H1 (cell line): ENCODE results near the gene DHDDS. TPM values are rescaled to one million over a fixed set of nuclear protein-coding genes. Genes with fewer than 3 reads are reported as not detected.

Source experiments
- ASH2L ChIP-seq: fragments of 200-600, 300-600 bp; sonication (generic); IDR thresholded peaks from one replicate; pipeline ENCODE4 v1.7.1; 2017; ENCODE audit warnings: low read length
- CTBP2 ChIP-seq: IDR thresholded peaks from 2 replicates; pipeline ENCODE4 v1.7.0; 2011; ENCODE audit warnings: borderline replicate concordance, mild to moderate bottlenecking, moderate library complexity, mixed read lengths, low read length; ENCODE audit not compliant: insufficient read depth, insufficient read length
- EGR1 ChIP-seq: IDR thresholded peaks from 2 replicates; pipeline ENCODE4 v1.6.1; 2011; ENCODE audit warnings: low read depth, low read length, borderline replicate concordance
- JUND ChIP-seq: IDR thresholded peaks from 2 replicates; pipeline ENCODE4 v1.6.1; 2011; ENCODE audit warnings: mild to moderate bottlenecking, improper control_type of control experiment, low read length
- RFX5 ChIP-seq: IDR thresholded peaks from 2 replicates; pipeline ENCODE4 v1.6.1; 2011; ENCODE audit warnings: low read depth, low read length, improper control_type of control experiment, borderline replicate concordance
- SP2 ChIP-seq: IDR thresholded peaks from 2 replicates; pipeline ENCODE4 v1.6.1; 2012; ENCODE audit warnings: mild to moderate bottlenecking, low read length, inconsistent platforms
- ZNF274 ChIP-seq: IDR thresholded peaks from 2 replicates; pipeline ENCODE4 v1.7.0; 2012; ENCODE audit warnings: low read length, borderline replicate concordance; ENCODE audit errors: extremely low read depth
- polyA plus RNA-seq, 7 experiments: library from polyadenylated mRNA; depleted of rRNA in 3 of 7; stranded (reverse) in 5 of 7; unstranded in 2 of 7; fragments of >200 nt in 5 of 7; fragments of 200-250 nt in 2 of 7; gene quantifications; 1 replicate in 5 of 7; 2 replicates in 1 of 7; 4 replicates in 1 of 7; pipeline versions ENCODE4 v1.2.1 to v1.2.3, GENCODE V29; 2011 to 2013; ENCODE audit warnings: missing spikeins in 2 of 7, mixed read lengths in 2 of 7
- total RNA-seq: library from RNA; stranded (reverse); fragmentation: NEBNext Ultra II Directional; extraction: Animal tissue kit (Norgen Biotek cat#: 25700); gene quantifications from 2 replicates; pipeline ENCODE4 v1.2.1, GENCODE V29; 2021
- TF ChIP-seq, protein P1 (sequence below): fragments of 300-600 bp; sonication (generic); IDR thresholded peaks from 2 replicates; pipeline ENCODE4 v1.7.1; 2012; ENCODE audit warnings: low read length, moderate library complexity, mild to moderate bottlenecking, inconsistent platforms; ENCODE audit not compliant: insufficient replicate concordance
- TF ChIP-seq, protein P2 (sequence below), 3 experiments: IDR thresholded peaks; 1 replicate in 2 of 3; 2 replicates in 1 of 3; pipeline versions ENCODE4 v1.5.1 to v1.6.1; 2011; ENCODE audit warnings: low read length in 3 of 3, mild to moderate bottlenecking in 3 of 3, inconsistent platforms in 2 of 3, low read depth in 1 of 3, moderate library complexity in 1 of 3; ENCODE audit not compliant: insufficient read depth in 1 of 3; ENCODE audit errors: control extremely low read depth in 1 of 3

The DHDDS gene
- total and polyA plus RNA-seq, 2 of the 8 experiments (the other 6 are each of a cell fraction or from before 2014, with no cell fraction given) = 28.3 to 44.6 TPM

DNA sequence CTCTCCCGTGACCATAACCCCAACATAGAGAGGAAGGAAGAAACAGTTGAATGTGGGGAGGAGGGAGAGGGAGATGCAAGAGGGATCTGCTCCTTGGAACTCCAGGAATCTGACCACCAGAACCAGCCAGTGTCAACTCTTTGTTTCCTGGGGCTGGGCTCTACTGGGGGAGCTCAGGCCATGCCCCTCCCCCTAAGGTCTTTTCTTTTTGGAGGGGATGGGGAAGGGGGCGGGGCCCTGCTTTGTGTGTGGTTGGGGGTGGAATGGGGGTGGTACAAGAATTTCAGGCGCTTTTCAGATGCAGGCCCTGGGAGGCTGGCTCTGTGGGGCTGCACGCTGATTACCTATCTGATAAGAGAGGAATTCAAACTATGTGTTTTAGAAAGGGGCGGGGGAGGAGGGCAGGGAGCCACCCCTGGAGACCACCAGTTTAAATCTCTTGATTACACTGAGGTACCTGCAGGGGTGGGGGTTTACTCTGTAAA, 13.2 kb upstream of the DHDDS start (continued):
- TF ChIP-seq, protein P1, sequence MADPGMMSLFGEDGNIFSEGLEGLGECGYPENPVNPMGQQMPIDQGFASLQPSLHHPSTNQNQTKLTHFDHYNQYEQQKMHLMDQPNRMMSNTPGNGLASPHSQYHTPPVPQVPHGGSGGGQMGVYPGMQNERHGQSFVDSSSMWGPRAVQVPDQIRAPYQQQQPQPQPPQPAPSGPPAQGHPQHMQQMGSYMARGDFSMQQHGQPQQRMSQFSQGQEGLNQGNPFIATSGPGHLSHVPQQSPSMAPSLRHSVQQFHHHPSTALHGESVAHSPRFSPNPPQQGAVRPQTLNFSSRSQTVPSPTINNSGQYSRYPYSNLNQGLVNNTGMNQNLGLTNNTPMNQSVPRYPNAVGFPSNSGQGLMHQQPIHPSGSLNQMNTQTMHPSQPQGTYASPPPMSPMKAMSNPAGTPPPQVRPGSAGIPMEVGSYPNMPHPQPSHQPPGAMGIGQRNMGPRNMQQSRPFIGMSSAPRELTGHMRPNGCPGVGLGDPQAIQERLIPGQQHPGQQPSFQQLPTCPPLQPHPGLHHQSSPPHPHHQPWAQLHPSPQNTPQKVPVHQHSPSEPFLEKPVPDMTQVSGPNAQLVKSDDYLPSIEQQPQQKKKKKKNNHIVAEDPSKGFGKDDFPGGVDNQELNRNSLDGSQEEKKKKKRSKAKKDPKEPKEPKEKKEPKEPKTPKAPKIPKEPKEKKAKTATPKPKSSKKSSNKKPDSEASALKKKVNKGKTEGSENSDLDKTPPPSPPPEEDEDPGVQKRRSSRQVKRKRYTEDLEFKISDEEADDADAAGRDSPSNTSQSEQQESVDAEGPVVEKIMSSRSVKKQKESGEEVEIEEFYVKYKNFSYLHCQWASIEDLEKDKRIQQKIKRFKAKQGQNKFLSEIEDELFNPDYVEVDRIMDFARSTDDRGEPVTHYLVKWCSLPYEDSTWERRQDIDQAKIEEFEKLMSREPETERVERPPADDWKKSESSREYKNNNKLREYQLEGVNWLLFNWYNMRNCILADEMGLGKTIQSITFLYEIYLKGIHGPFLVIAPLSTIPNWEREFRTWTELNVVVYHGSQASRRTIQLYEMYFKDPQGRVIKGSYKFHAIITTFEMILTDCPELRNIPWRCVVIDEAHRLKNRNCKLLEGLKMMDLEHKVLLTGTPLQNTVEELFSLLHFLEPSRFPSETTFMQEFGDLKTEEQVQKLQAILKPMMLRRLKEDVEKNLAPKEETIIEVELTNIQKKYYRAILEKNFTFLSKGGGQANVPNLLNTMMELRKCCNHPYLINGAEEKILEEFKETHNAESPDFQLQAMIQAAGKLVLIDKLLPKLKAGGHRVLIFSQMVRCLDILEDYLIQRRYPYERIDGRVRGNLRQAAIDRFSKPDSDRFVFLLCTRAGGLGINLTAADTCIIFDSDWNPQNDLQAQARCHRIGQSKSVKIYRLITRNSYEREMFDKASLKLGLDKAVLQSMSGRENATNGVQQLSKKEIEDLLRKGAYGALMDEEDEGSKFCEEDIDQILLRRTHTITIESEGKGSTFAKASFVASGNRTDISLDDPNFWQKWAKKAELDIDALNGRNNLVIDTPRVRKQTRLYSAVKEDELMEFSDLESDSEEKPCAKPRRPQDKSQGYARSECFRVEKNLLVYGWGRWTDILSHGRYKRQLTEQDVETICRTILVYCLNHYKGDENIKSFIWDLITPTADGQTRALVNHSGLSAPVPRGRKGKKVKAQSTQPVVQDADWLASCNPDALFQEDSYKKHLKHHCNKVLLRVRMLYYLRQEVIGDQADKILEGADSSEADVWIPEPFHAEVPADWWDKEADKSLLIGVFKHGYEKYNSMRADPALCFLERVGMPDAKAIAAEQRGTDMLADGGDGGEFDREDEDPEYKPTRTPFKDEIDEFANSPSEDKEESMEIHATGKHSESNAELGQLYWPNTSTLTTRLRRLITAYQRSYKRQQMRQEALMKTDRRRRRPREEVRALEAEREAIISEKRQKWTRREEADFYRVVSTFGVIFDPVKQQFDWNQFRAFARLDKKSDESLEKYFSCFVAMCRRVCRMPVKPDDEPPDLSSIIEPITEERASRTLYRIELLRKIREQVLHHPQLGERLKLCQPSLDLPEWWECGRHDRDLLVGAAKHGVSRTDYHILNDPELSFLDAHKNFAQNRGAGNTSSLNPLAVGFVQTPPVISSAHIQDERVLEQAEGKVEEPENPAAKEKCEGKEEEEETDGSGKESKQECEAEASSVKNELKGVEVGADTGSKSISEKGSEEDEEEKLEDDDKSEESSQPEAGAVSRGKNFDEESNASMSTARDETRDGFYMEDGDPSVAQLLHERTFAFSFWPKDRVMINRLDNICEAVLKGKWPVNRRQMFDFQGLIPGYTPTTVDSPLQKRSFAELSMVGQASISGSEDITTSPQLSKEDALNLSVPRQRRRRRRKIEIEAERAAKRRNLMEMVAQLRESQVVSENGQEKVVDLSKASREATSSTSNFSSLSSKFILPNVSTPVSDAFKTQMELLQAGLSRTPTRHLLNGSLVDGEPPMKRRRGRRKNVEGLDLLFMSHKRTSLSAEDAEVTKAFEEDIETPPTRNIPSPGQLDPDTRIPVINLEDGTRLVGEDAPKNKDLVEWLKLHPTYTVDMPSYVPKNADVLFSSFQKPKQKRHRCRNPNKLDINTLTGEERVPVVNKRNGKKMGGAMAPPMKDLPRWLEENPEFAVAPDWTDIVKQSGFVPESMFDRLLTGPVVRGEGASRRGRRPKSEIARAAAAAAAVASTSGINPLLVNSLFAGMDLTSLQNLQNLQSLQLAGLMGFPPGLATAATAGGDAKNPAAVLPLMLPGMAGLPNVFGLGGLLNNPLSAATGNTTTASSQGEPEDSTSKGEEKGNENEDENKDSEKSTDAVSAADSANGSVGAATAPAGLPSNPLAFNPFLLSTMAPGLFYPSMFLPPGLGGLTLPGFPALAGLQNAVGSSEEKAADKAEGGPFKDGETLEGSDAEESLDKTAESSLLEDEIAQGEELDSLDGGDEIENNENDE = peak; percentile 16
- TF ChIP-seq EGR1 (no peak), CTBP2 (no peak), JUND (no peak), SP2 (no peak), RFX5 (no peak), ZNF274 (no peak), ASH2L (peak; percentile 77)
- TF ChIP-seq, protein P2, sequence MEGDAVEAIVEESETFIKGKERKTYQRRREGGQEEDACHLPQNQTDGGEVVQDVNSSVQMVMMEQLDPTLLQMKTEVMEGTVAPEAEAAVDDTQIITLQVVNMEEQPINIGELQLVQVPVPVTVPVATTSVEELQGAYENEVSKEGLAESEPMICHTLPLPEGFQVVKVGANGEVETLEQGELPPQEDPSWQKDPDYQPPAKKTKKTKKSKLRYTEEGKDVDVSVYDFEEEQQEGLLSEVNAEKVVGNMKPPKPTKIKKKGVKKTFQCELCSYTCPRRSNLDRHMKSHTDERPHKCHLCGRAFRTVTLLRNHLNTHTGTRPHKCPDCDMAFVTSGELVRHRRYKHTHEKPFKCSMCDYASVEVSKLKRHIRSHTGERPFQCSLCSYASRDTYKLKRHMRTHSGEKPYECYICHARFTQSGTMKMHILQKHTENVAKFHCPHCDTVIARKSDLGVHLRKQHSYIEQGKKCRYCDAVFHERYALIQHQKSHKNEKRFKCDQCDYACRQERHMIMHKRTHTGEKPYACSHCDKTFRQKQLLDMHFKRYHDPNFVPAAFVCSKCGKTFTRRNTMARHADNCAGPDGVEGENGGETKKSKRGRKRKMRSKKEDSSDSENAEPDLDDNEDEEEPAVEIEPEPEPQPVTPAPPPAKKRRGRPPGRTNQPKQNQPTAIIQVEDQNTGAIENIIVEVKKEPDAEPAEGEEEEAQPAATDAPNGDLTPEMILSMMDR (IDR thresholded peaks at IDR 0.05; ENCODE audit: control extremely low read depth in 1 of 3, insufficient read depth in 1 of 3, low read depth in 1 of 3, low read length in 3 of 3) = no peak
